HG02938 (cell line): Measurements from ENCODE around the gene TNS4.
A peak's percentile ranks its signal among the peaks of the same experiment; 100 is the strongest.
"Not testable (repeated sequence)": the region's sequence is repeated elsewhere in the genome, so short reads cannot be mapped to it uniquely, and the experiment has no call there.

Source experiments
- ATAC-seq: cut with Tn5 transposase; IDR thresholded peaks from one replicate; pipeline ENCODE4 v1.9.1; 2021; ENCODE audit warnings: mild to moderate bottlenecking, moderate library complexity; ENCODE audit not compliant: unreplicated experiment

Gene TNS4

GRCh38 chr17:40501499-40501911 lies at the start of gene TNS4:
Gene TNS4, minus strand, starts transcription at chr17:40501623. Its CDS starts 5,198 bp downstream, at chr17:40496425.
- no peak for ATAC-seq

GRCh38 chr17:40550608-40551007 lies 49.2 kb upstream of the TNS4 start:
- no peak for ATAC-seq

GRCh38 chr17:40548982-40549685 lies 47.7 kb upstream of the TNS4 start:
- ATAC-seq, result no peak

GRCh38 chr17:40548491-40548981 lies 47.1 kb upstream of the TNS4 start:
- ATAC-seq, result no peak

- ATAC-seq, result no peak
Observed at GRCh38 chr17:40547785-40548478, 46.5 kb upstream of the TNS4 start.

GRCh38 chr17:40547079-40547784 lies 45.8 kb upstream of the TNS4 start:
- ATAC-seq, result no peak

- ATAC-seq, result not testable (repeated sequence)
Observed at GRCh38 chr17:40546497-40546896, 45.1 kb upstream of the TNS4 start.

- ATAC-seq, result no peak
Observed at GRCh38 chr17:40545660-40546059, 44.2 kb upstream of the TNS4 start.

GRCh38 chr17:40542558-40543411 lies 41.4 kb upstream of the TNS4 start:
- peak; percentile 51 for ATAC-seq

GRCh38 chr17:40541873-40542557 lies 40.6 kb upstream of the TNS4 start:
- no peak for ATAC-seq

- no peak for ATAC-seq
Observed at GRCh38 chr17:40541060-40541872, 39.8 kb upstream of the TNS4 start.

- ATAC-seq, result no peak
Observed at GRCh38 chr17:40540448-40540847, 39.0 kb upstream of the TNS4 start.

- ATAC-seq, result no peak
Observed at GRCh38 chr17:40539711-40540411, 38.4 kb upstream of the TNS4 start.

- ATAC-seq, result no peak
Observed at GRCh38 chr17:40538936-40539705, 37.7 kb upstream of the TNS4 start.

- no peak for ATAC-seq
Observed at GRCh38 chr17:40538019-40538935, 36.9 kb upstream of the TNS4 start.

GRCh38 chr17:40536295-40537171 lies 35.1 kb upstream of the TNS4 start:
- ATAC-seq, result no peak
